Measurements from ENCODE around the gene BMPER. TPM values are rescaled to one million over a fixed set of nuclear protein-coding genes. Genes with fewer than 3 reads are reported as not detected.

Gene BMPER
- total and polyA plus RNA-seq, 2 experiments from 2014 or later, result 40.5 to 97.3 TPM

DNA sequence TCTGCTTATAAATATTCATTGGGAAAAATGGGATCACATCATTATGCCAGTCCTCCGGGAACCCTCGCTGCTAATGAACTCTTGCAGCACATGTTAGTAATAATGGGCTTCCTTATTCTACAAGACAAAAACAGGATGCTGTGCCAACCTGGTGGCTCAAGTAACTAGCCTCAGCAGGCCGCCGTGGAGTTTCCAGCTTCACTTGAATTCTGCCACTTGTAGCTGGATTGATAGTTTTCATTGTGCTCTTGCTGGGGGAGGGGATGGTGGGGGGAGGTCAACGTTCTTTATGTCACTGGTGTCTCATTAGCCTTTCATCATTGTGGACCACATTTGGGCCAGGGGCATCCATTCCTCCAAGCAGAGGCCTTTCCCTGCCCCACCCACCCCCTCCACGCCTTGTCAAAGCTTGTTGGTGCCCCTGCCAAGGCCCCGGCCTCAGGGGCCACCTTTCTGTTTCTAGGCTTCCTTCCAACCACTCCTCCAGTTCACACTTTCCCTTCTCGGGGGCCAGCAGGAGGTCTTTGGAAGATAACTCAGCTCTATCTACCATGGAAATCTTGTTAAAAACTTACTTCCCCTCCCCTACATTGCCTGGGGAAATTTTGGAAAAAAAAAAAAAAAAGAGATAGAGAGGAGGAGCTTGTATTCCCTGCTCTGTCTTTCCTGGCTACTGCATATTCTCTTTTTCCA lies 153.9 kb downstream of the BMPER start:
- in situ Hi-C loops (cut with MboI), result no loop called here
- Histone ChIP-seq H2AFZ (no peak overlapping the region), H3K27me3 (replicated peaks; ENCODE audit: insufficient read depth) (no peaks in the 10 kb centered on the region), H3K4me1 (ENCODE audit: insufficient read depth) (peaks cover 53% of the 10 kb centered on the region), H3K9me3 (ENCODE audit: low read depth) (no peaks in the 10 kb centered on the region), H3K9me2 (ENCODE audit: insufficient read depth) (no peaks in the 10 kb centered on the region), H3K79me2 (ENCODE audit: insufficient read depth) (no peaks in the 10 kb centered on the region), H3K9ac (no peak overlapping the region), H3F3A (ENCODE audit: insufficient read depth) (peaks cover 60% of the 10 kb centered on the region), H4K20me1 (ENCODE audit: insufficient read depth) (no peaks in the 10 kb centered on the region), H3K36me3 (ENCODE audit: low read depth) (peaks cover 61% of the 10 kb centered on the region), H3K4me3 (no peak overlapping the region), H3K27ac (peak overlapping the region; percentile 86), H3K4me2 (ENCODE audit: unreplicated experiment) (peak overlapping the region; percentile 47)
- TF ChIP-seq EZH2 (IDR thresholded peaks at IDR 0.05; ENCODE audit: insufficient read depth, poor library complexity, severe bottlenecking), result no peak
- DNase-seq, result peak; percentile 48
- WGBS, 2 experiments (ENCODE audit: low coverage in 1 of 2, low lambda C conversion rate in 2 of 2, missing lambda C conversion rate in 2 of 2), result 32% methylated on average over 8 of the region's 8 CpGs

DNA sequence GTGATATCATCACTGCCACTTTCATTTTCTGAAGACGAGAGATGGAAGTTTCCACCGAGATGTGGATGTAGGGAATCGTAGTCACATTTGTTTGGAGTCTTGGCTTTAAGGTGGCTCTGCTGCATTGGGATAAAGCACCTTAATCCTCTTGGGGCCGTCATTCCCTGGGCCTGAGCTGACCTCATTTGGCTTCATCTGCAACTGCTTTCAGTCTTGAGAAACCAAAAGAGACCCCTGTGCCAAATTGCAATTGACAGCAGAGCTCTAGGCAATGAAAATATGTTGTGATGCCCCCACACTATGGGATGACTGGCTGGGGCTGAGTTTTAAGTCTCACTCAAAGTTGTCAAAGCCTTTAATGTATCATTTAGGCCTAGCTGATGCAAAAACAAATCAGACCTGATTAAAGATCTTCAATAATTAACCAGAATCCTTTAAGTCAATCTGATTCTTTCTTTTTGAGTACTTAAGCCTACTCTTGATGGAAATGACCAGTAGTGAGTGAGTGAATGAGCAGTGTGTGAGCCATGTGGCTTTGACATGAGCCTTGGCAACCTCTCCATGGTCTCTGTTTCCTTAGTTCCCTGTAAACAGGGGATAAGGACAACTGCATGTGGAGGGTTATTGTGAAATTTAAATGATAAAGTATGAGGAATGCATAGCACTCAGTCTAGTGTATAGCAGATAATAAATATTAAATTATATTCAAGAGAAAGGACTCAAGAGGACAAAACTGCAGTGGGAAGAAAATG lies 155.0 kb downstream of the BMPER start:
- Histone ChIP-seq H3K9me3 (ENCODE audit: low read depth) (no peaks in the 10 kb centered on the region), H4K20me1 (ENCODE audit: insufficient read depth) (no peaks in the 10 kb centered on the region), H3F3A (ENCODE audit: insufficient read depth) (peaks cover 64% of the 10 kb centered on the region), H3K9ac (peak overlapping the region; percentile 44), H3K27ac (peak overlapping the region; percentile 86), H3K36me3 (ENCODE audit: low read depth) (peaks cover 53% of the 10 kb centered on the region), H3K4me1 (ENCODE audit: insufficient read depth) (peaks cover 53% of the 10 kb centered on the region), H3K4me2 (ENCODE audit: unreplicated experiment) (peak overlapping the region; percentile 3), H3K79me2 (ENCODE audit: insufficient read depth) (no peaks in the 10 kb centered on the region), H3K27me3 (replicated peaks; ENCODE audit: insufficient read depth) (no peaks in the 10 kb centered on the region), H2AFZ (no peak overlapping the region), H3K9me2 (ENCODE audit: insufficient read depth) (no peaks in the 10 kb centered on the region), H3K4me3 (no peak overlapping the region)
- no peak for TF ChIP-seq EZH2 (IDR thresholded peaks at IDR 0.05; ENCODE audit: insufficient read depth, poor library complexity, severe bottlenecking)
- no peak for TF ChIP-seq EZH2phosphoT487 (IDR thresholded peaks at IDR 0.05; ENCODE audit: insufficient read depth, low read depth)
- in situ Hi-C loops (cut with MboI), result no loop called here
- WGBS, 2 experiments (ENCODE audit: low coverage in 1 of 2, low lambda C conversion rate in 2 of 2, missing lambda C conversion rate in 2 of 2), result 64 to 67% methylated on average over 4 of the region's 4 CpGs
- peak; percentile 88 for DNase-seq

DNA sequence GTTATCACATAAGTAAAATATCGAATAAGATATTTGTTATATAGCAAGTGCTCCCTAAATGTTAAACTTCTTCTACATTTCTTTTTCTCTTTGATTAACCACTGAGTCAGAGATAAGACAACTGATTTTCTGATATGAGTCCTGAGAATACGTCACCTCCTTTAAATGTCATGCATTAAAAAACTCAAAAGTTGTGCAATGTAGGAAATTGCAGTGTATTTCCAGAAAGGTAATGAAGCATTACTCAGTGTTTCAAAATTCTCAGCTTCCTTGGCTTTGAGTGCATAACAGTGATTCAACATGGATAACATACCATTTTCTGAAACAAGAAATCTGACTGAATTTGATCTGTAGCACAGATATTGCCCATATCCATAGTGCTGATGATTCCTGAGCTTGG lies 155.8 kb downstream of the BMPER start:
- peaks cover 53% of the 10 kb centered on the region for H3K4me1 ChIP-seq (ENCODE audit: insufficient read depth)
- peak; percentile 93 for DNase-seq
- H3K79me2 ChIP-seq (ENCODE audit: insufficient read depth), result no peaks in the 10 kb centered on the region
- peak overlapping the region; percentile 41 for H3K4me2 ChIP-seq (ENCODE audit: unreplicated experiment)
- peaks cover 53% of the 10 kb centered on the region for H3K36me3 ChIP-seq (ENCODE audit: low read depth)
- H4K20me1 ChIP-seq (ENCODE audit: insufficient read depth), result no peaks in the 10 kb centered on the region
- H3F3A ChIP-seq (ENCODE audit: insufficient read depth), result peaks cover 64% of the 10 kb centered on the region
- TF ChIP-seq EZH2 (IDR thresholded peaks at IDR 0.05; ENCODE audit: insufficient read depth, poor library complexity, severe bottlenecking), result no peak
- TF ChIP-seq EZH2phosphoT487 (IDR thresholded peaks at IDR 0.05; ENCODE audit: insufficient read depth, low read depth), result no peak
- no peak overlapping the region for H3K4me3 ChIP-seq
- in situ Hi-C loops (cut with MboI), result no loop called here
- H3K27ac ChIP-seq, result peak overlapping the region; percentile 86
- H3K9me3 ChIP-seq (ENCODE audit: low read depth), result no peaks in the 10 kb centered on the region
- no peaks in the 10 kb centered on the region for H3K27me3 ChIP-seq (replicated peaks; ENCODE audit: insufficient read depth)
- no peaks in the 10 kb centered on the region for H3K9me2 ChIP-seq (ENCODE audit: insufficient read depth)
- 25 to 31% methylated on average over 2 of the region's 2 CpGs for WGBS, 2 experiments (ENCODE audit: low coverage in 1 of 2, low lambda C conversion rate in 2 of 2, missing lambda C conversion rate in 2 of 2)
- H2AFZ ChIP-seq, result no peak overlapping the region
- H3K9ac ChIP-seq, result peak overlapping the region; percentile 44

- no peaks in the 10 kb centered on the region for H3K79me2 ChIP-seq (ENCODE audit: insufficient read depth)
- H3K9me2 ChIP-seq (ENCODE audit: insufficient read depth), result no peaks in the 10 kb centered on the region
- in situ Hi-C loops (cut with MboI), result no loop called here
- peaks cover 52% of the 10 kb centered on the region for H3K4me1 ChIP-seq (ENCODE audit: insufficient read depth)
- 0 out of 2 replicates have a peak overlapping the region, but pooled peaks have one; percentile 31 for H3K9ac ChIP-seq
- H4K20me1 ChIP-seq (ENCODE audit: insufficient read depth), result no peaks in the 10 kb centered on the region
- no peak overlapping the region for H2AFZ ChIP-seq
- no peak for DNase-seq
- TF ChIP-seq EZH2 (IDR thresholded peaks at IDR 0.05; ENCODE audit: insufficient read depth, poor library complexity, severe bottlenecking) (no peak), EZH2phosphoT487 (IDR thresholded peaks at IDR 0.05; ENCODE audit: insufficient read depth, low read depth) (no peak)
- peak overlapping the region; percentile 86 for H3K27ac ChIP-seq
- 94 to 98% methylated on average over 4 of the region's 4 CpGs for WGBS, 2 experiments (ENCODE audit: low coverage in 1 of 2, low lambda C conversion rate in 2 of 2, missing lambda C conversion rate in 2 of 2)
- no peaks in the 10 kb centered on the region for H3K27me3 ChIP-seq (replicated peaks; ENCODE audit: insufficient read depth)
- no peak overlapping the region for H3K4me2 ChIP-seq (ENCODE audit: unreplicated experiment)
- no peaks in the 10 kb centered on the region for H3K9me3 ChIP-seq (ENCODE audit: low read depth)
- H3F3A ChIP-seq (ENCODE audit: insufficient read depth), result peaks cover 60% of the 10 kb centered on the region
- peaks cover 54% of the 10 kb centered on the region for H3K36me3 ChIP-seq (ENCODE audit: low read depth)
- H3K4me3 ChIP-seq, result no peak overlapping the region
These were observed 157.0 kb downstream of the BMPER start for GRCh38 chr7:34062341-34062740.
